Spleen (tissue), 11 donors: ENCODE results near the gene BAAT. TPM values are rescaled to one million over a fixed set of nuclear protein-coding genes. Genes with fewer than 3 reads are reported as not detected.
"Not testable (repeated sequence)": the region's sequence is repeated elsewhere in the genome, so short reads cannot be mapped to it uniquely, and the experiment has no call there.

Experiments used
- DNase-seq: peaks from one replicate; pipeline ENCODE4 v3.0.0-alpha.2; 2020
- H3K27ac ChIP-seq, 8 donors: fragments of 200-600 bp; sonication (generic) in 7 of 8; 1 replicate in 4 of 8; 2 replicates in 4 of 8; pipeline versions ENCODE4 v1.5.0 to v1.8.0; 2016 to 2021; ENCODE audit warnings: inconsistent platforms in 4 of 8, mild to moderate bottlenecking in 4 of 8, moderate library complexity in 1 of 8
- H3K27me3 ChIP-seq, 7 donors: fragments of 200-600 bp; sonication (generic) in 6 of 7; replicated peaks in 1 of 7; 1 replicate in 4 of 7; 2 replicates in 3 of 7; pipeline versions ENCODE4 v1.5.0 to v1.8.0; 2016 to 2021; ENCODE audit warnings: inconsistent platforms in 3 of 7, mild to moderate bottlenecking in 1 of 7
- H3K36me3 ChIP-seq, 6 donors: fragments of 200-600 bp; sonication (generic) in 5 of 6; 1 replicate in 4 of 6; 2 replicates in 2 of 6; pipeline versions ENCODE4 v1.5.0 to v1.8.0; 2016 to 2021; ENCODE audit warnings: inconsistent platforms in 2 of 6
- H3K4me1 ChIP-seq, 6 donors: fragments of 200-600 bp; sonication (generic) in 5 of 6; 1 replicate in 3 of 6; 2 replicates in 3 of 6; pipeline versions ENCODE4 v1.5.0 to v1.8.0; 2016 to 2021; ENCODE audit warnings: inconsistent platforms in 3 of 6
- H3K4me3 ChIP-seq, 8 donors: fragments of 200-600 bp; sonication (generic) in 7 of 8; 1 replicate in 4 of 8; 2 replicates in 4 of 8; pipeline versions ENCODE4 v1.5.0 to v1.8.0; 2016 to 2021; ENCODE audit warnings: inconsistent platforms in 4 of 8, mild to moderate bottlenecking in 4 of 8, moderate library complexity in 2 of 8
- H3K9me3 ChIP-seq, 8 donors: fragments of 200-600 bp; sonication (generic) in 7 of 8; 1 replicate in 4 of 8; 2 replicates in 4 of 8; pipeline versions ENCODE4 v1.5.0 to v1.8.0; 2016 to 2021; ENCODE audit warnings: inconsistent platforms in 4 of 8
- POLR2A ChIP-seq, 3 donors: fragments of 450-650 bp; IDR thresholded peaks; one replicate each; pipeline ENCODE4 v1.5.1; 2017; ENCODE audit warnings: antibody characterized with exemption in 3 of 3, mild to moderate bottlenecking in 1 of 3
- POLR2AphosphoS5 ChIP-seq, 3 donors: sonication (generic); formaldehyde crosslinking; IDR thresholded peaks; one replicate each; pipeline ENCODE4 v1.5.1; 2017; ENCODE audit warnings: antibody characterized with exemption in 3 of 3
- WGBS, 5 donors: extraction: QIAGEN DNeasy Blood & Tissue Kit in 3 of 5; methylation state at CpG; one replicate each; pipeline versions ENCODE4 v1.1.5 to v1.1.7; 2013 to 2018; 5-methylcytosine and 5-hydroxymethylcytosine counted together
- intact Hi-C: fragments of 100-400 bp; cut with DNase I; formaldehyde crosslinking; loops from one replicate; pipeline ENCODE4 v1.15.0; 2023; ENCODE audit warnings: low total_unique reads
- polyA plus RNA-seq, 3 donors: library from polyadenylated mRNA; stranded (reverse); fragments of 200-250 nt; gene quantifications; one replicate each; pipeline ENCODE4 v1.2.1, GENCODE V29; 2013
- total RNA-seq, 7 donors: library from RNA; depleted of rRNA in 3 of 7; stranded (reverse); fragments of >200 nt in 3 of 7; fragmentation: NEBNext Ultra II Directional in 4 of 7; extraction: Animal tissue kit (Norgen Biotek cat#: 25700) in 4 of 7; gene quantifications; one replicate each; pipeline versions ENCODE4 v1.1.0 to v1.2.1, GENCODE V29; 2016 to 2021
- TF ChIP-seq, protein P1 (sequence below), 11 experiments: fragments of 200-600 bp in 7 of 11; fragments of 450-650 bp in 4 of 11; sonication (generic) in 4 of 11; IDR thresholded peaks in 8 of 11; conservative IDR thresholded peaks in 3 of 11; 1 replicate in 7 of 11; 2 replicates in 4 of 11; pipeline versions ENCODE4 v1.4.0 to v1.8.0; 2016 to 2021; ENCODE audit warnings: antibody characterized with exemption in 11 of 11, inconsistent platforms in 4 of 11, mild to moderate bottlenecking in 1 of 11
- donor health status: healthy with polysubstance abuse.
- donor health status: DM: no; HTN: no; CAD: no; lungs with moderate emphysema.
- donor health status: DM: no; HTN: no; CAD: no.
- donor health status: Bipolar disorder and iron deficiency.
- donor health status: healthy.
- donor health status: DM: no; HTN: no; CAD: no.
- donor health status: DM: yes; HTN: yes; CAD: no.

Gene BAAT
- total and polyA plus RNA-seq, 10 donors: 0.02 to 0.15 (median 0.10) TPM; not detected in 6

DNA sequence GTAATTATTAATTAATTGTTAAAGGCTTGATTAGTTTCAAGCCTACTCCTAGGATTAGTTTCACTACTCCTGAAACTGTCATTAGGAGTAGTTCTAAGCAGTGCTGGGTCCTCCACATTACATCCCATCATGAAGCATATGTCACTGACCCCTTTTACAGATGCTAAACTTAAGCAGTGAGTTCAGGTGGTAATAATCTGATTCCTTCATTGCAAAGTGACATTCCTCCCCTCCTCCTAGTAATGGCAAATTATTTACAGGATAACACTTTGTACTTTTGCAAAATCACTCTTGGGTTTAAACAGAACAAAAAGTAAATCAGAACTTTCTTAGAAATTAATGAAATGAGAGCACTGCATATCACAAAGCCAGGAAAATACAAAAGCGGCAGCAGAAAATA lies 52.4 kb downstream of the BAAT start:
- intact Hi-C loops: no loop called here
- 94 to 98% (median 96%) methylated on average over 1 of the region's 1 CpG for WGBS, 5 donors
- TF ChIP-seq POLR2AphosphoS5 (IDR thresholded peaks at IDR 0.05) (no peak), POLR2A (IDR thresholded peaks at IDR 0.05) (no peak)
- TF ChIP-seq, protein P1, sequence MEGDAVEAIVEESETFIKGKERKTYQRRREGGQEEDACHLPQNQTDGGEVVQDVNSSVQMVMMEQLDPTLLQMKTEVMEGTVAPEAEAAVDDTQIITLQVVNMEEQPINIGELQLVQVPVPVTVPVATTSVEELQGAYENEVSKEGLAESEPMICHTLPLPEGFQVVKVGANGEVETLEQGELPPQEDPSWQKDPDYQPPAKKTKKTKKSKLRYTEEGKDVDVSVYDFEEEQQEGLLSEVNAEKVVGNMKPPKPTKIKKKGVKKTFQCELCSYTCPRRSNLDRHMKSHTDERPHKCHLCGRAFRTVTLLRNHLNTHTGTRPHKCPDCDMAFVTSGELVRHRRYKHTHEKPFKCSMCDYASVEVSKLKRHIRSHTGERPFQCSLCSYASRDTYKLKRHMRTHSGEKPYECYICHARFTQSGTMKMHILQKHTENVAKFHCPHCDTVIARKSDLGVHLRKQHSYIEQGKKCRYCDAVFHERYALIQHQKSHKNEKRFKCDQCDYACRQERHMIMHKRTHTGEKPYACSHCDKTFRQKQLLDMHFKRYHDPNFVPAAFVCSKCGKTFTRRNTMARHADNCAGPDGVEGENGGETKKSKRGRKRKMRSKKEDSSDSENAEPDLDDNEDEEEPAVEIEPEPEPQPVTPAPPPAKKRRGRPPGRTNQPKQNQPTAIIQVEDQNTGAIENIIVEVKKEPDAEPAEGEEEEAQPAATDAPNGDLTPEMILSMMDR (IDR thresholded peaks at IDR 0.05 in 8 of 11, conservative IDR thresholded peaks at IDR 0.05 in 3 of 11): no peak
- Histone ChIP-seq H3K9me3 (peaks cover 0 to 10% (median 5%) of the 10 kb centered on the region in 8 donors), H3K4me3 (no peak overlapping the region), H3K27me3 (no peaks in the 10 kb centered on the region), H3K36me3 (no peaks in the 10 kb centered on the region), H3K4me1 (no peaks in the 10 kb centered on the region), H3K27ac (no peak overlapping the region)
- DNase-seq: no peak

DNA sequence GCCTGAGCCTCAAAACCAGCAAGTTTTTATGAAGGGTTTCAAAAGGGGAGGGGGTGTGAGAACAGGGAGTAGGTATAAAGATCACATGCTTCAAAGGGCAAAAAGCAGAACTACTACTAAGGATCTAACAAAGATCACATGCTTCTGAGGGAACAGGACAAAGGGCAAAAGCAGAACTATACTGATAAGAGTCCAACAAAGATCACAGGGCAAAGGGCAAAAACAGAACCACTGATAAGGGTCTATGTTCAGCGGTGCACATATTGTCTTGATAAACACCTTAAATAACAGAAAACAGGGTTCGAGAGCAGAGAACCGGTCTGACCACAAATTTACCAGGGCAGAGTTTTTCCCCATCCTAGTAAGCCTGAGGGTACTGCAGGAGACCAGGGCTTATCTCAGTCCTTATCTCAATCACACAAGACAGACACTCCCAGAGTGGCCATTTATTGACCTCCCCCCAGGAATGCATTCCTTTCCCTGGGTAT lies 57.3 kb downstream of the BAAT start:
- H3K4me3 ChIP-seq: not testable (repeated sequence)

DNA sequence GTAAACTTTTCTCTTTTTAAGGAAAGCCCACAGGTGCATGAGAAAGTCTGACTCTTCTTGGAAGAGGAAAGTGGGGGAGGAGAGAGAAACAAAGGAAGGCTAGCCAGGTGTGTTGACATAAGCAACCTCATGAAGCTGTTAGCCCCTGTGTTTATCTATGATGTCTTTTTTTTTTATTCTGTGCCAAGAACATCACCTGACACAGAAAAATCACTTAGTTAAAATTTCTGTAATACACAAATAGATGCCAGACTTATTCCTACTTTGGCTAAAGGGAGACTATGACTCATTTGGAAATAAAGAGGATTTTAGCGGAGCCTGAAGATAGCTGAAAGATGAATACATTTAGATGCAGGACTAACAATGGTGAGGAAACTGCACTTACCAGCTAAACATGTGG lies 58.3 kb downstream of the BAAT start:
- H3K9me3 ChIP-seq: peaks cover 0 to 18% (median 8%) of the 10 kb centered on the region in 8 donors
- no peaks in the 10 kb centered on the region for H3K4me1 ChIP-seq
- H3K36me3 ChIP-seq: no peaks in the 10 kb centered on the region
- TF ChIP-seq, protein P1 (IDR thresholded peaks at IDR 0.05 in 8 of 11, conservative IDR thresholded peaks at IDR 0.05 in 3 of 11): no peak
- TF ChIP-seq POLR2A (IDR thresholded peaks at IDR 0.05) (no peak), POLR2AphosphoS5 (IDR thresholded peaks at IDR 0.05) (no peak)
- no peaks in the 10 kb centered on the region for H3K27me3 ChIP-seq
- DNase-seq: no peak
- H3K27ac ChIP-seq: no peak overlapping the region
- no peak overlapping the region for H3K4me3 ChIP-seq
- 93 to 100% (median 97%) methylated on average over 1 of the region's 1 CpG for WGBS, 5 donors
- intact Hi-C loops: no loop called here

More for the DNA sequence above, 57.3 kb downstream of the BAAT start:
- 72 to 82% (median 77%) methylated on average over 3 of the region's 3 CpGs for WGBS, 5 donors
- DNase-seq, H3K27ac ChIP-seq, H3K27me3 ChIP-seq, intact Hi-C loops, H3K36me3 ChIP-seq, H3K4me1 ChIP-seq: not testable (repeated sequence)
- peaks cover 0 to 18% (median 8%) of the 10 kb centered on the region in 8 donors for H3K9me3 ChIP-seq

- H3K4me1 ChIP-seq: no peaks in the 10 kb centered on the region
- 32 to 65% (median 47%) methylated on average over 1 of the region's 1 CpG for WGBS, 5 donors
- DNase-seq: no peak
- H3K27me3 ChIP-seq: no peaks in the 10 kb centered on the region
- TF ChIP-seq, protein P1 (IDR thresholded peaks at IDR 0.05 in 8 of 11, conservative IDR thresholded peaks at IDR 0.05 in 3 of 11): no peak
- TF ChIP-seq POLR2AphosphoS5 (IDR thresholded peaks at IDR 0.05): no peak
- TF ChIP-seq POLR2A (IDR thresholded peaks at IDR 0.05): no peak
- intact Hi-C loops: no loop called here
- H3K4me3 ChIP-seq: no peak overlapping the region
- no peaks in the 10 kb centered on the region for H3K36me3 ChIP-seq
- H3K9me3 ChIP-seq: peaks cover 0 to 18% (median 8%) of the 10 kb centered on the region in 8 donors
- H3K27ac ChIP-seq: no peak overlapping the region
Measured at GRCh38 chr9:101326035-101326434, 58.8 kb downstream of the BAAT start.

DNA sequence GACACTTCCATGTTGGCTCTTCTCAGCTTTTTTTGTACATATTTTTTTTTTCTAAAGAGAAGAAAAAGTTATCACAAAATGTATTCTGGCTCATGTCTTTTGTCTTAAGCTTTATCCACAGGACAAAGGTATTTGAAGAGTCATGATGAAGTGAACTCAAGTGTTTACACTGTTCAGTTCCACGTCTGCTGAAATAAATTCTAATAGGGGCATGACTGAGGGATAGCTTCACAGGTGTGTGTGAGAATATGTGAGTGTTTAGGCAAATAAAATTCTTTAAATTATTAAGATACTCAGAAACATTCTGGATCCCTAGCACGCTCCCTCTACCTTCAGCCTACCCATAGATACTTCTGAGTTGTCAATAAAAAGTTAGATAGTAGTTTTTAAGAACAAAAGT lies 59.8 kb downstream of the BAAT start:
- Histone ChIP-seq H3K4me1 (no peaks in the 10 kb centered on the region), H3K9me3 (peaks cover 0 to 18% (median 8%) of the 10 kb centered on the region in 8 donors), H3K27ac (no peak overlapping the region), H3K4me3 (no peak overlapping the region), H3K36me3 (no peaks in the 10 kb centered on the region), H3K27me3 (no peaks in the 10 kb centered on the region)
- TF ChIP-seq POLR2AphosphoS5 (IDR thresholded peaks at IDR 0.05) (no peak), POLR2A (IDR thresholded peaks at IDR 0.05) (no peak)
- TF ChIP-seq, protein P1 (IDR thresholded peaks at IDR 0.05 in 8 of 11, conservative IDR thresholded peaks at IDR 0.05 in 3 of 11): no peak
- 58 to 77% (median 63%) methylated on average over 2 of the region's 2 CpGs for WGBS, 5 donors
- intact Hi-C loops: no loop called here
- no peak for DNase-seq
